ENCODE data around the gene EFHC1.

DNA sequence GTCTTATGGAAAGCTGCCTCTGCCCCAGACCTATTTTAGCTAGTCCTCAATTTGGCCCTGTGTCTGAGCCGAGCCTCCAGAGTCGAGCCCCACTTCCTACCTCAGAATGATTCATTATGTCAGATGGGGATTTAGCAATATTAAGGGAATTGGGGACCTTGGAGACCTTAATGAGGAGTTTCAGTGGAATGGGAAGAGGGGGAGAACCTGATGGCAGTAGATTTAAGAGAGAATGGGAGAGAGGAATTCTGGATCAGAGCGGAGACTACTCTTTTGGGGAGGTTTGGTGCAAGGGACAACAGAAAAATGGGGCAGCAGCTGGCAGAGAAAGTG lies 63.5 kb downstream of the EFHC1 start:
- TF ChIP-seq, protein P1, sequence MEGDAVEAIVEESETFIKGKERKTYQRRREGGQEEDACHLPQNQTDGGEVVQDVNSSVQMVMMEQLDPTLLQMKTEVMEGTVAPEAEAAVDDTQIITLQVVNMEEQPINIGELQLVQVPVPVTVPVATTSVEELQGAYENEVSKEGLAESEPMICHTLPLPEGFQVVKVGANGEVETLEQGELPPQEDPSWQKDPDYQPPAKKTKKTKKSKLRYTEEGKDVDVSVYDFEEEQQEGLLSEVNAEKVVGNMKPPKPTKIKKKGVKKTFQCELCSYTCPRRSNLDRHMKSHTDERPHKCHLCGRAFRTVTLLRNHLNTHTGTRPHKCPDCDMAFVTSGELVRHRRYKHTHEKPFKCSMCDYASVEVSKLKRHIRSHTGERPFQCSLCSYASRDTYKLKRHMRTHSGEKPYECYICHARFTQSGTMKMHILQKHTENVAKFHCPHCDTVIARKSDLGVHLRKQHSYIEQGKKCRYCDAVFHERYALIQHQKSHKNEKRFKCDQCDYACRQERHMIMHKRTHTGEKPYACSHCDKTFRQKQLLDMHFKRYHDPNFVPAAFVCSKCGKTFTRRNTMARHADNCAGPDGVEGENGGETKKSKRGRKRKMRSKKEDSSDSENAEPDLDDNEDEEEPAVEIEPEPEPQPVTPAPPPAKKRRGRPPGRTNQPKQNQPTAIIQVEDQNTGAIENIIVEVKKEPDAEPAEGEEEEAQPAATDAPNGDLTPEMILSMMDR (conservative IDR thresholded peaks at IDR 0.05; ENCODE audit: low read length): no peak
- no peak for TF ChIP-seq EZH2phosphoT487 (IDR thresholded peaks at IDR 0.05; ENCODE audit: borderline replicate concordance)

Measured in Loucy (cell line).